Activated T-cell treated with anti-CD3 and anti-CD28 coated beads for 24 hours (primary cell): Measurements from ENCODE around the gene NUB1.

Experiments
- DNase-seq: peaks from one replicate; pipeline ENCODE4 v3.0.0-alpha.2; 2020; ENCODE audit warnings: low read depth

NUB1 gene

DNA sequence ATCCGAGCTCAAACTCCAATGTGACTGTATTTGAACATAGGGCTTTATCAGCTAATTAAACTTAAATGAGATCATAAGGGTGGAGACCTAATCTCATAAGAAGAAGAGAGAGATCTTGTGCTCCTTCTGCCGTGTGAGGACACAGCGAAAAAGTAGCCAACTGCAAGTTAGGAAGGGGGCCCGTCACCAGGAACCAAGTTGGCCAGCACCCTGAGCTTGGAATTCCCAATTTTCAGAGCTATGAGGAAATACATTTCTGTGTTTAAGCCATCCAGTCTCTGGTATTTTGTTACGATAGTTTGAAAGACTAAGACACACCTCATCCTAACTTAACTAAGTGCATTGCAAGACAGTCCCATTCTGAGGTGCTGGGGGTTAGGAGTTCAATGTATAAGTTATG is 82.3 kb downstream of the NUB1 start:
- DNase-seq: no peak

DNA sequence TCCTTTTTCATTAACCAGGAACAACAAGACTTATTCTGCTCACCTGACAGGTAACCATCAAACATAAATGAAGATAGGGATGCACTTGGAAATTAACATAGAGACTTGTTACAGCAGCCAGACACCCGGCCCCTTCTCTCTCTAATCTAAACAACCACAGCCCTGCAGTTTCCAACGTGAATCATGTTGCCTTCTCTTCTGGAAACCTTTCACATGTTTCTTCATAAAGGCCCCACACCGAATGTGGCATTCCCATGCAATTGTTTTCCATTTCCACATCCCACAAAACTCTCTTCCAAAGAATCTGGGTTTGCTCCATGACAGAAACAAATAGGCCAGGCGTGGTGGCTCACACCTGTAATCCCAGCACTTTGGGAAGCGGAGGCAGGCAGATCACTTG is 83.2 kb downstream of the NUB1 start:
- DNase-seq: no peak

GRCh38 chr7:151425670-151426440 is 84.2 kb downstream of the NUB1 start:
- DNase-seq: no peak

DNA sequence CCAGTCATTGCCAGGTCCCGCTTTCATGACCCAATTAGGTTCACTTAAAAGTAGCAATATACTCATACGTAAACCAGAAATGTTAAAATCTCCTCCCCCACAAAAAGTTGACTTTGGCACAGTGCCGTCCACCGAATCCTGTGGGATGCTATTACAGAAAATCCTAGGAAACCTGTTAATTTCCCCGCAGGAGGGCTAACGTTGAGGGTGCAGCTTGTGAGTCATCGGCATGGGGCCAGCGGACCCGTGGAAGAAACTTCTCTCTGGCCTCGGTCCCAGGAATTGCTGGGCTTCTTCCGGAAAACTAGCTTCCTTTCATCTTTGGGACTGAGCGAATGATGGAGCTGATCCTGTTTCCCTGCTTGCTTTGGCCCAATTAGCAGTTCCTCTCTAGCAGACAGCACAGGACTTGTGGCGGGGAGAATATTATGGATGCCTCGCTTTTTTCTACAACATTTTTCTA is 84.9 kb downstream of the NUB1 start:
- DNase-seq: no peak

DNA sequence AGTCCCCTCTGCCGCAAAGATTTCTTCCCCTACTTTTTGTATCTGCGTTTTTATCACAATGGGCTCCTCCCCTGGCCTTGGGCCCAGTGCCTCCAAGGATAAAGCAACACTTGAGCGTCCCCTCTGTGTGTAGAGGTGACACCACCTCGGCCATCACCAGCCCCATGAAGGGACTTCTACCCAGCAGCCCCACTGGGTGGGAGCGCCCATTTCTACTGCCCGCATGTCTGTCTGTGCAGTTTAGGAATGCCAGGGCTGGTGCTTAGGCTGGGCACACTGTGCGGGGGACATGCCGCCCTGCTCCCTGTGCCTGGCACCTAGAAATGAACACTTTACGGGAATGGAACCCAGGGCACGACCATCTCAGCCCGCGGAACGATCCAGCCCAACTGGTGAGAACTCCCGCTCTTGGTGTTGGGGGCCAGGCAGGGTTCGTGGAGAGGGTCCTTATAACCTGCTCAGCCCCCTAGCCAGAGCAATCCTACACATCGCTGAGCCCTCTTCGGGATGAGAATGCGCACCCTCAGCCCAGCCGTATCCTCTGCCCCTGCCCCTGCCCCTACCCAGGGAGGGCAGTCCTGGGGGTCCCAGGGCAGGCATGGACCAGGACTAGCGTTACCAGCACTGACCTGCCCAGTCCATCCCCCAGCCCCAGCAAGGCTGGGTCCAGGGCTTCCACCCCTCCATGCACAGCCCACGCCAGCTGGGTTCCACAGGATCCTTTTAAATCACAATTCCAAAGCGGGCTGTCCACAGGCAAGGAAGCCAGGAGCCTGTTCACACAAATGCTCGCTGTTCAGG is 85.5 kb downstream of the NUB1 start:
- no peak for DNase-seq

- no peak for DNase-seq
Observed at GRCh38 chr7:151427705-151428377, 86.2 kb downstream of the NUB1 start.
